Dendritic cell treated with granulocyte-macrophage colony-stimulating factor and Interleukin-4, amounts not matched to agents 40 ng/mL and 50 ng/mL, for 4 days (primary cell): Measurements from ENCODE around the gene ALOX5AP.
"Not testable (repeated sequence)": the region's sequence is repeated elsewhere in the genome, so short reads cannot be mapped to it uniquely, and the experiment has no call there.

Experiments
- H3K27ac Mint-ChIP-seq: one replicate; pipeline ENCODE4 v1.8.0; 2022; ENCODE audit warnings: mild to moderate bottlenecking, mixed read lengths
- H3K27me3 Mint-ChIP-seq: one replicate; pipeline ENCODE4 v1.8.0; 2022; ENCODE audit warnings: mild to moderate bottlenecking, mixed read lengths
- H3K36me3 Mint-ChIP-seq: one replicate; pipeline ENCODE4 v1.8.0; 2022; ENCODE audit warnings: low read depth, mixed read lengths
- H3K4me1 Mint-ChIP-seq: one replicate; pipeline ENCODE4 v1.8.0; 2022; ENCODE audit warnings: low read depth, mixed read lengths
- H3K4me3 Mint-ChIP-seq: one replicate; pipeline ENCODE4 v1.8.0; 2022; ENCODE audit warnings: mild to moderate bottlenecking, moderate library complexity, mixed read lengths
- H3K9me3 Mint-ChIP-seq: one replicate; pipeline ENCODE4 v1.8.0; 2022; ENCODE audit warnings: mixed read lengths
- intact Hi-C: fragments of 100-400 bp; cut with micrococcal nuclease; formaldehyde crosslinking; loops from one replicate; pipeline ENCODE4 v1.15.0; 2022

Gene ALOX5AP

GRCh38 chr13:30737511-30738337 lies 2.4 kb downstream of the ALOX5AP start:
- intact Hi-C loops = loop anchor here (5.0 kb wide), 1 partner anchor 45 kb away; no protein-coding TSS in a partner anchor
- Mint-ChIP-seq H3K27ac (peak overlapping the region; percentile 82), H3K27me3 (peaks cover 29% of the 10 kb centered on the region), H3K4me1 (peaks cover 87% of the 10 kb centered on the region), H3K36me3 (no peaks in the 10 kb centered on the region), H3K9me3 (no peaks in the 10 kb centered on the region), H3K4me3 (peak overlapping the region; percentile 50)

- intact Hi-C loops = loop anchor here (5.0 kb wide), 1 partner anchor 46 kb away; no protein-coding TSS in a partner anchor
- no peaks in the 10 kb centered on the region for H3K9me3 Mint-ChIP-seq
- H3K4me1 Mint-ChIP-seq = peaks cover 88% of the 10 kb centered on the region
- no peak overlapping the region for H3K4me3 Mint-ChIP-seq
- peaks cover 28% of the 10 kb centered on the region for H3K27me3 Mint-ChIP-seq
- H3K36me3 Mint-ChIP-seq = no peaks in the 10 kb centered on the region
- H3K27ac Mint-ChIP-seq = no peak overlapping the region
Observed at GRCh38 chr13:30738526-30739236, 3.3 kb downstream of the ALOX5AP start.

GRCh38 chr13:30739237-30739528 lies 3.8 kb downstream of the ALOX5AP start:
- Mint-ChIP-seq H3K9me3 (no peaks in the 10 kb centered on the region), H3K27me3 (peaks cover 26% of the 10 kb centered on the region), H3K27ac (peak overlapping the region; percentile 75), H3K4me1 (peaks cover 88% of the 10 kb centered on the region), H3K4me3 (no peak overlapping the region), H3K36me3 (peaks cover 4% of the 10 kb centered on the region)
- intact Hi-C loops = loop anchor here (5.0 kb wide), 1 partner anchor 47 kb away; no protein-coding TSS in a partner anchor

GRCh38 chr13:30739761-30740642 lies 4.7 kb downstream of the ALOX5AP start:
- H3K4me1 Mint-ChIP-seq = peaks cover 88% of the 10 kb centered on the region
- peak overlapping the region; percentile 75 for H3K27ac Mint-ChIP-seq
- no peaks in the 10 kb centered on the region for H3K9me3 Mint-ChIP-seq
- intact Hi-C loops = loop anchor here (5.0 to 10.0 kb wide), 2 partner anchors 48 to 65 kb away; no protein-coding TSS in a partner anchor
- H3K36me3 Mint-ChIP-seq = peaks cover 9% of the 10 kb centered on the region
- peak overlapping the region; percentile 54 for H3K4me3 Mint-ChIP-seq
- H3K27me3 Mint-ChIP-seq = peaks cover 22% of the 10 kb centered on the region

- Mint-ChIP-seq H3K27me3 (peaks cover 13% of the 10 kb centered on the region), H3K4me3 (no peak overlapping the region), H3K36me3 (peaks cover 15% of the 10 kb centered on the region), H3K4me1 (peaks cover 86% of the 10 kb centered on the region), H3K27ac (peak overlapping the region; percentile 79), H3K9me3 (no peaks in the 10 kb centered on the region)
- intact Hi-C loops = loop anchor here (10.0 kb wide), 1 partner anchor 62 kb away; no protein-coding TSS in a partner anchor
Observed at GRCh38 chr13:30742901-30743300, 7.6 kb downstream of the ALOX5AP start.

GRCh38 chr13:30743319-30744055 lies 8.1 kb downstream of the ALOX5AP start:
- peaks cover 7% of the 10 kb centered on the region for H3K27me3 Mint-ChIP-seq
- peaks cover 84% of the 10 kb centered on the region for H3K4me1 Mint-ChIP-seq
- peaks cover 15% of the 10 kb centered on the region for H3K36me3 Mint-ChIP-seq
- intact Hi-C loops = loop anchor here (10.0 kb wide), 1 partner anchor 61 kb away; no protein-coding TSS in a partner anchor
- peak overlapping the region; percentile 79 for H3K27ac Mint-ChIP-seq
- no peak overlapping the region for H3K4me3 Mint-ChIP-seq
- no peaks in the 10 kb centered on the region for H3K9me3 Mint-ChIP-seq

GRCh38 chr13:30744056-30744680 lies 8.8 kb downstream of the ALOX5AP start:
- no peak overlapping the region for H3K4me3 Mint-ChIP-seq
- intact Hi-C loops = loop anchor here (10.0 kb wide), 1 partner anchor 61 kb away; no protein-coding TSS in a partner anchor
- peaks cover 77% of the 10 kb centered on the region for H3K4me1 Mint-ChIP-seq
- H3K27ac Mint-ChIP-seq = peak overlapping the region; percentile 79
- no peaks in the 10 kb centered on the region for H3K9me3 Mint-ChIP-seq
- H3K36me3 Mint-ChIP-seq = peaks cover 15% of the 10 kb centered on the region
- peaks cover 8% of the 10 kb centered on the region for H3K27me3 Mint-ChIP-seq

- Mint-ChIP-seq H3K27me3 (peaks cover 8% of the 10 kb centered on the region), H3K4me1 (peaks cover 72% of the 10 kb centered on the region), H3K4me3 (no peak overlapping the region)
Observed at GRCh38 chr13:30744681-30745077, 9.3 kb downstream of the ALOX5AP start.

GRCh38 chr13:30745906-30746686 lies 10.8 kb downstream of the ALOX5AP start:
- intact Hi-C loops = loop anchor here (10.0 kb wide), 1 partner anchor 59 kb away; no protein-coding TSS in a partner anchor
- Mint-ChIP-seq H3K4me1 (peaks cover 60% of the 10 kb centered on the region), H3K36me3 (peaks cover 24% of the 10 kb centered on the region), H3K27me3 (peaks cover 10% of the 10 kb centered on the region), H3K9me3 (no peaks in the 10 kb centered on the region), H3K4me3 (peak overlapping the region; percentile 51), H3K27ac (peak overlapping the region; percentile 38)

More at GRCh38 chr13:30744681-30745077, 9.3 kb downstream of the ALOX5AP start:
- Mint-ChIP-seq H3K27ac (peak overlapping the region; percentile 79), H3K36me3 (peaks cover 15% of the 10 kb centered on the region), H3K9me3 (no peaks in the 10 kb centered on the region)
- intact Hi-C loops = loop anchor here (10.0 kb wide), 1 partner anchor 60 kb away; no protein-coding TSS in a partner anchor

- intact Hi-C loops = loop anchor here (10.0 kb wide), 1 partner anchor 58 kb away; no protein-coding TSS in a partner anchor
- Mint-ChIP-seq H3K4me1 (peaks cover 66% of the 10 kb centered on the region), H3K9me3 (no peaks in the 10 kb centered on the region), H3K27ac (no peak overlapping the region), H3K36me3 (peaks cover 31% of the 10 kb centered on the region), H3K4me3 (no peak overlapping the region), H3K27me3 (peaks cover 14% of the 10 kb centered on the region)
Observed at GRCh38 chr13:30746791-30747190, 11.4 kb downstream of the ALOX5AP start.

- not testable (repeated sequence) for H3K27ac Mint-ChIP-seq, H3K4me3 Mint-ChIP-seq, H3K9me3 Mint-ChIP-seq
- Mint-ChIP-seq H3K27me3 (peaks cover 16% of the 10 kb centered on the region), H3K4me1 (peaks cover 61% of the 10 kb centered on the region), H3K36me3 (peaks cover 41% of the 10 kb centered on the region)
- intact Hi-C loops = loop anchor here (10.0 kb wide), 1 partner anchor 57 kb away; no protein-coding TSS in a partner anchor
Observed at GRCh38 chr13:30747845-30748244, 12.5 kb downstream of the ALOX5AP start.

GRCh38 chr13:30748717-30749116 lies 13.4 kb downstream of the ALOX5AP start:
- Mint-ChIP-seq H3K9me3 (no peaks in the 10 kb centered on the region), H3K4me1 (peaks cover 56% of the 10 kb centered on the region), H3K4me3 (no peak overlapping the region), H3K27me3 (peaks cover 19% of the 10 kb centered on the region), H3K27ac (no peak overlapping the region), H3K36me3 (peaks cover 45% of the 10 kb centered on the region)
- intact Hi-C loops = loop anchor here (10.0 kb wide), 1 partner anchor 56 kb away; no protein-coding TSS in a partner anchor
